Osteoblast (primary cell): ENCODE data around the gene CSNK2A1. TPM values are rescaled to one million over a fixed set of nuclear protein-coding genes. Genes with fewer than 3 reads are reported as not detected.
A peak's percentile ranks its signal among the peaks of the same experiment; 100 is the strongest.
"Not testable (repeated sequence)": the region's sequence is repeated elsewhere in the genome, so short reads cannot be mapped to it uniquely, and the experiment has no call there.

Source experiments
- DNase-seq: peaks from one replicate; pipeline ENCODE4 v3.0.0; 2011; ENCODE audit warnings: low spot score, mixed read lengths; ENCODE audit not compliant: insufficient read length; ENCODE audit errors: missing footprints
- H2AFZ ChIP-seq: 2 replicates; pipeline ENCODE4 v1.6.0; 2011; ENCODE audit warnings: mild to moderate bottlenecking, low read length
- H3K27ac ChIP-seq: 2 replicates; pipeline ENCODE4 v1.5.1; 2011; ENCODE audit warnings: mild to moderate bottlenecking, low read depth, low read length, moderate library complexity
- H3K27me3 ChIP-seq: 2 replicates; pipeline ENCODE4 v1.6.0; 2012; ENCODE audit warnings: mild to moderate bottlenecking, control low read depth, inconsistent platforms, low read length, moderate library complexity; ENCODE audit not compliant: insufficient read depth
- H3K36me3 ChIP-seq: 2 replicates; pipeline ENCODE4 v1.5.1; 2011; ENCODE audit warnings: mild to moderate bottlenecking, low read length, control low read depth, moderate library complexity; ENCODE audit not compliant: insufficient read depth
- H3K4me1 ChIP-seq: 2 replicates; pipeline ENCODE4 v1.5.1; 2011; ENCODE audit warnings: mild to moderate bottlenecking, low read length, control low read depth, moderate library complexity; ENCODE audit not compliant: insufficient read depth
- H3K4me2 ChIP-seq: 2 replicates; pipeline ENCODE4 v1.6.0; 2011; ENCODE audit warnings: mild to moderate bottlenecking, low read length; ENCODE audit not compliant: insufficient read depth
- H3K4me3 ChIP-seq: fragments of 200-600 bp; sonication (generic); 3 replicates; pipeline ENCODE4 v1.5.1; 2012; ENCODE audit warnings: mild to moderate bottlenecking, low read length, inconsistent platforms; ENCODE audit not compliant: insufficient read depth
- H3K79me2 ChIP-seq: 2 replicates; pipeline ENCODE4 v1.6.0; 2012; ENCODE audit warnings: mild to moderate bottlenecking, low read length, control low read depth, inconsistent platforms; ENCODE audit not compliant: insufficient read depth
- H3K9me3 ChIP-seq: 2 replicates; pipeline ENCODE4 v1.5.1; 2011; ENCODE audit warnings: low read depth, low read length, control low read depth
- H4K20me1 ChIP-seq: 2 replicates; pipeline ENCODE4 v1.6.0; 2012; ENCODE audit warnings: mild to moderate bottlenecking, low read length, control low read depth; ENCODE audit not compliant: insufficient read depth
- total RNA-seq: library from RNA; depleted of rRNA; stranded (reverse); fragments of >200 nt; gene quantifications from 2 replicates; pipeline ENCODE4 v1.2.3, GENCODE V29; 2012
- TF ChIP-seq, protein P1 (sequence below): IDR thresholded peaks from 2 replicates; pipeline ENCODE4 v1.5.1; 2011; ENCODE audit warnings: mild to moderate bottlenecking, low read depth, low read length, moderate library complexity; ENCODE audit errors: extremely low read depth

Gene CSNK2A1
- total RNA-seq, 1 donor, result 82.9 TPM

- H3K4me3 ChIP-seq, result no peak overlapping the region
These were observed 84.8 kb downstream of the CSNK2A1 start for GRCh38 chr20:458776-459175.

GRCh38 chr20:454951-455350 lies 88.6 kb downstream of the CSNK2A1 start:
- no peak overlapping the region for H3K27ac ChIP-seq
- no peaks in the 10 kb centered on the region for H3K27me3 ChIP-seq
- no peaks in the 10 kb centered on the region for H3K9me3 ChIP-seq
- peaks cover 3% of the 10 kb centered on the region for H3K36me3 ChIP-seq
- no peak overlapping the region for H3K4me3 ChIP-seq
- H2AFZ ChIP-seq, result no peak overlapping the region
- peaks cover 89% of the 10 kb centered on the region for H3K79me2 ChIP-seq
- TF ChIP-seq, protein P1, sequence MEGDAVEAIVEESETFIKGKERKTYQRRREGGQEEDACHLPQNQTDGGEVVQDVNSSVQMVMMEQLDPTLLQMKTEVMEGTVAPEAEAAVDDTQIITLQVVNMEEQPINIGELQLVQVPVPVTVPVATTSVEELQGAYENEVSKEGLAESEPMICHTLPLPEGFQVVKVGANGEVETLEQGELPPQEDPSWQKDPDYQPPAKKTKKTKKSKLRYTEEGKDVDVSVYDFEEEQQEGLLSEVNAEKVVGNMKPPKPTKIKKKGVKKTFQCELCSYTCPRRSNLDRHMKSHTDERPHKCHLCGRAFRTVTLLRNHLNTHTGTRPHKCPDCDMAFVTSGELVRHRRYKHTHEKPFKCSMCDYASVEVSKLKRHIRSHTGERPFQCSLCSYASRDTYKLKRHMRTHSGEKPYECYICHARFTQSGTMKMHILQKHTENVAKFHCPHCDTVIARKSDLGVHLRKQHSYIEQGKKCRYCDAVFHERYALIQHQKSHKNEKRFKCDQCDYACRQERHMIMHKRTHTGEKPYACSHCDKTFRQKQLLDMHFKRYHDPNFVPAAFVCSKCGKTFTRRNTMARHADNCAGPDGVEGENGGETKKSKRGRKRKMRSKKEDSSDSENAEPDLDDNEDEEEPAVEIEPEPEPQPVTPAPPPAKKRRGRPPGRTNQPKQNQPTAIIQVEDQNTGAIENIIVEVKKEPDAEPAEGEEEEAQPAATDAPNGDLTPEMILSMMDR, result no peak
- H3K4me2 ChIP-seq, result no peak overlapping the region
- peaks cover 58% of the 10 kb centered on the region for H4K20me1 ChIP-seq
- H3K4me1 ChIP-seq, result no peaks in the 10 kb centered on the region
- DNase-seq, result no peak

More at GRCh38 chr20:458776-459175, 84.8 kb downstream of the CSNK2A1 start:
- H3K27ac ChIP-seq, result no peak overlapping the region
- no peak for DNase-seq
- TF ChIP-seq, protein P1, result peak; percentile 18
- H3K4me2 ChIP-seq, result no peak overlapping the region
- no peak overlapping the region for H2AFZ ChIP-seq
- no peaks in the 10 kb centered on the region for H3K27me3 ChIP-seq
- H3K79me2 ChIP-seq, result peaks cover 77% of the 10 kb centered on the region
- peaks cover 53% of the 10 kb centered on the region for H4K20me1 ChIP-seq
- no peaks in the 10 kb centered on the region for H3K36me3 ChIP-seq
- peaks cover 14% of the 10 kb centered on the region for H3K4me1 ChIP-seq
- H3K9me3 ChIP-seq, result no peaks in the 10 kb centered on the region

DNA sequence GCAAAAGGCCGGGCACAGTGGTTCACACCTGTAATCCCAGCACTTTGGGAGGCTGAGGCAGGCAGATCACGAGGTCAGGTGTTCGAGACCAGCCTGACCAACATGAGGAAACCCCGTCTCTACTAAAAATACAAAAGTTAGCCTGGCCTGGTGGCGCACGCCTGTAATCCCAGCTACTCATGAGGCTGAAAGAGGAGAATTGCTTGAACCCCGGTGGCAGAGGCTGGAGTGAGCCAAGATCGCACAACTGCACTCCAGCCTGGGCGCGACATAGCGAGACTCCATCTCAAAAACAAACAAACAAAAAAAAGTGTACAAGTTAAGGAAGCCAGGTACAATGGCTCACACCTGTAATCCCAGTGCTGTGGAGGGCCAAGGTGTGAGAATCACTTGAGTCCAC lies 91.6 kb downstream of the CSNK2A1 start:
- H3K27ac ChIP-seq, H3K27me3 ChIP-seq, H3K4me3 ChIP-seq, H3K4me2 ChIP-seq, H3K4me1 ChIP-seq, H3K9me3 ChIP-seq, H3K36me3 ChIP-seq, DNase-seq, H2AFZ ChIP-seq: not testable (repeated sequence)
- Histone ChIP-seq H3K79me2 (peaks cover 83% of the 10 kb centered on the region), H4K20me1 (peaks cover 50% of the 10 kb centered on the region)

- Histone ChIP-seq H3K36me3 (peaks cover 48% of the 10 kb centered on the region), H3K4me3 (no peak overlapping the region), H4K20me1 (peaks cover 48% of the 10 kb centered on the region), H2AFZ (no peak overlapping the region), H3K79me2 (peaks cover 66% of the 10 kb centered on the region), H3K4me2 (no peak overlapping the region), H3K9me3 (no peaks in the 10 kb centered on the region), H3K27ac (peak overlapping the region; percentile 63), H3K27me3 (no peaks in the 10 kb centered on the region), H3K4me1 (peaks cover 16% of the 10 kb centered on the region)
- TF ChIP-seq, protein P1, result no peak
- peak; percentile 18 for DNase-seq
These were observed 97.9 kb downstream of the CSNK2A1 start for GRCh38 chr20:445514-446336.
